CD4-positive, alpha-beta T cell treated with Interleukin-6 for 4 hours (primary cell): ENCODE data around the gene CDCP1.
"Not testable (repeated sequence)": the region's sequence is repeated elsewhere in the genome, so short reads cannot be mapped to it uniquely, and the experiment has no call there.

Experiments
- DNase-seq: peaks from one replicate; pipeline ENCODE4 v3.0.0-alpha.2; 2020; ENCODE audit warnings: mixed read lengths

CDCP1 gene

DNA sequence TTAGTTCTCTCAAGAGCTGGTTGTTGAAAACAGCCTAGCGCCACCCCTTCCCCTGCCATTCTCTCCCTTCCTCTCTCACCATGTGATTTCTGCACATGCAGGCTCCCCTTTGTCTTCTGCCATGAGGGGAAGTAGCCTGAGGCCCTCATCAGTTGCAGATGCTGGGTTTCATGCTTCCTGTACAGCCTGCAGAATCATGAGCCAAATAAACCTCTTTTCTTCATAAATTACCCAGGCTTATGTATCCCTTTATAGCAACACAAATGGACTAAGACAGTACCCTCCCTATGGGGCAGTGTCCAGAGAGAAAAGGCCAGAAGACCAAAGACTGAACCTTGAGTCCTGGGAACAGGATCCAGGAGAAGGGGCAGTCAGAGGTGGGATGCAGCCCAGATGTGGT, 65.4 kb downstream of the CDCP1 start:
- no peak for DNase-seq

GRCh38 chr3:45079715-45080114, 66.5 kb downstream of the CDCP1 start:
- no peak for DNase-seq

- peak; percentile 20 for DNase-seq
Observed at GRCh38 chr3:45078910-45079522, 67.2 kb downstream of the CDCP1 start.

DNA sequence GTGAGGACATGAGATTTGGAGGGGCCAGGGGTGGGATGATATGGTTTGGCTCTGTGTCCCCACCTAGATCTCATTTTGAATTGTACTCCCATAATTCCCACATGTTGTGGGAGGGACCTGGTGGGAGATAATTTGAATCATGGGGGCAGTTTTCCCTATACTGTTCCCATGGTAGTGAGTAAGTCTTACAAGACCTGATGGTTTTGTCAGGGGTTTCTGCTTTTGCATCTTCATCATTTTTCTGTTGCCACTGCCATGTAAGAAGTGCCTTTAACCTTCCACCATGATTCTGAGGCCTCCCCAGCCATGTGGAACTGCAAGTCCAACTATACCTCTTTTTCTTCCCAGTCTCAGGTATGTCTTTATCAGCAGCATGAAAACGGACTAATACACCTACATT, 67.9 kb downstream of the CDCP1 start:
- DNase-seq = not testable (repeated sequence)

DNA sequence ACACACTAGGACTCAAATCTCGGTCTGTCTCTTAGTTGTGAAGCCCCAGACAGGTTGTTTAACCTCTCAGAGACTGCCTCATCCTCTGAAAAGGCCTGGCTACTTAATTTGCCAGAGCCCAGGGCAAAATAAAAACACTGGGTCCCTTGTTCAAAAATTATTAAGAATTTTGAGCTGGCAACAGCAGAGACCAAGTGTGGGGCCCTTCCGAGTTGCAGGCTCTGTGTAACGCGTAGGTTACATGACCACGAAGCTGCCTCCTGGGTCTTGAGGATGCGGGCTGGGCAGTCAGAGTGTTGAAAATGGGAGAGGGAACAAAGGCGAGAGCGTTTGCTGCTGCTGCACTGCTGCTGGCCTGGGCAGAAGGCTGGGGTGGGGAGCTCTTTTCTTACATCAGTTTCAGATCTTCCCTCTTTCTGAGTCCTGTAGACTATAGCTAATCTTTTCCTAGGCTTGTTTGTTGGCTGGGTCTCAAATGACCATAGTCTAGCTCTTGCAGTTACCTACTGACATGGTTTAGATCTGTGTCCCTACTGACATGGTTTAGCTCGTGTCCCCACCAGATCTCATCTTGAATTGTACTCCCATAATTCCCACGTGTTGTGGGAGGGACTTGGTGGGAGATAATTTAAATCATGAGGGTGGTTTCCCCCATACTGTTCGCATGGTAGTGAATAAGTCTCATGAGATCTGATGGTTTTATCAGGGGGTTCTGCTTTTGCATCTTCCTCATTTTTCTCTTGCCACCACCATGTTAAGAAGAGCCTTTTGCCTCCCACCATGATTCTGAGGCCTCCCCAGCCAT, 70.2 kb downstream of the CDCP1 start:
- DNase-seq = no peak

- DNase-seq = no peak
Observed at GRCh38 chr3:45071075-45071474, 75.1 kb downstream of the CDCP1 start.

DNA sequence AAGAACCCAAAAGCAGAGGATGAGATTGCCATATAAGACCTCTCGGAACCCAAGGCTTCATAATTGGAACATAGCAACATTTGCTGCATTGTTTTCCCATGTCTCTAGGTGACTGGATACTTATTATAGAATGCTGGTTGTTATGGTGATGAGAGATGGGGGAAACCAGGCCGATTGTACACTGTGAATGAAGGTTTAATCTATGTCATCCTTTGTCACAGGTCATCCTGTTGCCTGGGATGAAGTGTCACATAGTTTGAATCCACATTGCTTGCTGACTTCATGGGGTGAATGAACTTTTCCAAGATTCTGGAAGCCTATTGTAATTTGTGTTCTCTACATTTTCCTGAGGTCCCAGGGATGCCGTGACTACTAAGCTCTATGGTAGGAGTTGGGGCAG, 78.2 kb downstream of the CDCP1 start:
- no peak for DNase-seq

DNA sequence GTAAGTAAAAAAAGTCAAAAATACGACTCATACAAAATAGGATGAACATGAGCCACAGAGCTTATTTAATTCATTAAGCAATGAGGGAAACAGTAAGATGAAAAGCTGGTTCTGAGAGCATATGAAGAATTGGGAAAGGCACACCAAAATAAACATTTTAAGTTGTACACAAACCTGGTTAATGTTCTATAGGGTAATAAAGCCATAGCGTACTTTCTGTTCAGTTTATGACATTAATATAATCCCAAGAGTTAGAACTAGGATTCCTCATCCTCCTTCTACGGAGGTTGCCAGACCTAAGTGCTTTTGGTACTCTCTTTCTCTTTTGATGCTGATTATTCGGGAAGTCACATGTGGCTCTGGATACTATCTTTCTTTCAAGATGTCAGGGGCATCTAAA, 78.7 kb downstream of the CDCP1 start:
- no peak for DNase-seq

GRCh38 chr3:45066109-45066801, 79.9 kb downstream of the CDCP1 start:
- no peak for DNase-seq

DNA sequence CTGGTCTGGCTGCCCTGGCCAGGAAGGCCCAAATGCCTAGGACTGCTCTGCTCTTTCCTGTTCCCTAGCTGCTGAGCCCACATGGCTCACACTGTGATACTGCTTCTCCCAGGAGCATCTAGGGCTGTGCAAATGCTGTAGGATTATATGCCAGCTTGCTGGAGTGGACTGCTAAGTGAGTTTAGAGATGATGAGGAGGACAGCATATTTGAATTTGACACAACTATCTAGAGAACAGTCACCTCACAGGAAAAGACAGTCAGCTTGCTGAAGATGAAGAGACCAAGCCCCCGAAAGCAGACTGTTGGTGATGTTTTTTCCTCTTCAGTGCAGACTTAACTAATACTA, 80.8 kb downstream of the CDCP1 start:
- DNase-seq = no peak

DNA sequence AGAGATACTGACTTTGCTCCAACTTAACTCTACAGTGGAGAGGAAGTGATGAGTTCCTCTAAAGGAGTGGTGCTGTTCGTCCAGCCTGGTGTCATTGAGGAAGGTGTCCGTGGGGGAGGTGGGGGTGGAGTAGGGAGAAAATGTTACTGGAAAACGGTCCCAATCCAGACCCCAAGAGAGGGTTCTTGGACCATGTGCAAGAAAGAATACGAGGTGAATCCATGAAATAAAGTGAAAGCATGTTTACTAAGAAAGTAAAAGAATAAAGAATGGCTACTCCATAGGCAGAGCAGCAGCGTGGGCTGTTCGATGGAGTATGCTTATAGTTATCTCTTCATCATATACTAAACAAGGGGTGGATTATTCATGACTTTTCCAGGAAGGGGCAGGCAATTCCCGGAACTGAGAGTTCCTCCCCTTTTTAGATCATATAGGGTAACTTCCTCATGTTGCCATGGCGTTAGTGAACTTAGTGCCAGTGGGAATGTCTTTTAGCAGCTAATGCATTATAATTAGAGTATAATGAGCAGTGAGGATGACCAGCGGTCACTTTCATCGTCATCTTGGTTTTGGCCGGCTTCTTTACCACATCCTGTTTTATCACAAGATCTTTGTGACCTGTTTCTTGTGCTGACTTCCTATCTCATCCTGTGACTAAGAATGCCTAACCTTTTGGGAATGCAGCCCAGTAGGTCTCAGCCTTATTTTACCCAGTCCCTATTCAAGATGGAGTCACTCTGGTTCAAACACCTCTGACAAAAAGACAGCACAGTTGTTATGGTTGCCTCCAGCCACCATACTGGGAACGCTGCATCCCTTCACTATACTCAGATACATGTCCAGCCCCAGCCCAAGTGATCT, 81.4 kb downstream of the CDCP1 start:
- no peak for DNase-seq

GRCh38 chr3:45062697-45063070, 83.5 kb downstream of the CDCP1 start:
- DNase-seq = no peak

- DNase-seq = no peak
Observed at GRCh38 chr3:45060165-45060892, 85.8 kb downstream of the CDCP1 start.

DNA sequence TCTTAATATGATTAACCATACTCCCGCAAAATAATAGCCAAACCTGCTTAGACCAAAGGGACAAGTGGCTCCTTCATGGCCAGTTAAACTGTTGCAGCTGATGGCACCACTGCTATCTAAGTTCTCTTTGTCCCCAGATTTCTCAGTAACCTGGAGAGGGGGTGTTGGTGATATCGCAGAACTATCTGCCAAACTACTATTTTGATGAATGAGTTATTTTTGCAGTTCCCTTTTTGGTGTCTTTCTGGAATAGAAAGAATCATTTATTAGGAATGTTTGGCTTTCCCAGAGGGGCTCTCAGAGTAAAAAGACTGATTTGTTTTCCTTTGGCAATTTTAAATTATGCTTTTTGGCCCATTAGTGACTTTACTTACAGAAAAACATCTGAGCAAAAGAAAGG, 87.0 kb downstream of the CDCP1 start:
- no peak for DNase-seq

DNA sequence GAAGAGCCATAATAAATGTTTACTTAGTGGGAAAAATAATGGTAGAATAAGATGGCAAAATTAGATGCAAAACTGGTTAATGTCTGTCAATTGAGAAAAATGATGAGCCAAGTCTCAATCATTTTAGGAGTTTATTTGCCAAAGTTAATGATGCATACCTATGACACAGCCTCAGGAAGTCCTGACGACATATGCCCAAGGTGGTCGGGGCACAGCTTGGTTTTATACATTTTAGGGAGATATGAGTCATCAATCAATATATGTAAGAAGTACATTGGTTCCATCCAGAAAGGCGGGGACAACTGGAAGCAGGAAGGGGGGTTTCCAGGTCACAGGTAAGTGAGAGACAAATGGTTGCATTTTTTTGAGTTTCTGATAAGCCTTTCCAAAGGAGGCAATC, 88.6 kb downstream of the CDCP1 start:
- DNase-seq = no peak

- DNase-seq = no peak
Observed at GRCh38 chr3:45056608-45057301, 89.4 kb downstream of the CDCP1 start.

DNA sequence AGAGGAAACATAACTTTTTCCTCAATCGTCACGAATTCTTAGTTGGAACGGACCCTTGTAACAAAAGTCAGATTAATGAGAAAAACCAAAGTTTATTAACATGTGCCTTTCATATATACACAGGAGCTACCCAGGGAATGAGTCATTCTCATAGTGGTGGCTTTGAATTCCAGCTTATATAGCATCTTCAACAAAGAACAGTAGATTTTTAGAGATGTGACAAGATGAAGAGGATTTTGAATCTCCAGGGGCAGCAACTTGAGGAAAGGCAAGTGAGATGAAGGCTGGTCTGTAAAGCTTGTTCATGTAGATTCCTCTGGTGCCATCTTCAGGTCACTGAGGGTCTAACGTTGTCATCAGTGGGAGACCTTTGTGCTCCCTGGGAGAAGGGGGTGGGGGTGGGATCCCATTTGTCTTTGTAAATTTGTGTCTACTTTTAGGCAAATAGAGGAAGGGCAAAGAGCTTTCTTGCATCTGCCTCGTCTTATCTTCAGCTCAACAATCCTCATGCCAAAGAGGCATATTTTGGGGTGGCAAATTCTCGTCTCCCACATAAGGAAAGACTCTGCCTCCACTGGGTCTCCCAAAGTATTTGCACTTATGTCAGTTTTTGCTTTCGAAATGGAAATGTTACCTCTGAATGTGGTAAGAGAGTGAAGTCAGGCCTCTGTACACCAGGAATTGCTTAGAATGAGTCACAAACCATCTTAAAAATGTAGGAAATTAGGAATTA, 90.6 kb downstream of the CDCP1 start:
- DNase-seq = no peak

DNA sequence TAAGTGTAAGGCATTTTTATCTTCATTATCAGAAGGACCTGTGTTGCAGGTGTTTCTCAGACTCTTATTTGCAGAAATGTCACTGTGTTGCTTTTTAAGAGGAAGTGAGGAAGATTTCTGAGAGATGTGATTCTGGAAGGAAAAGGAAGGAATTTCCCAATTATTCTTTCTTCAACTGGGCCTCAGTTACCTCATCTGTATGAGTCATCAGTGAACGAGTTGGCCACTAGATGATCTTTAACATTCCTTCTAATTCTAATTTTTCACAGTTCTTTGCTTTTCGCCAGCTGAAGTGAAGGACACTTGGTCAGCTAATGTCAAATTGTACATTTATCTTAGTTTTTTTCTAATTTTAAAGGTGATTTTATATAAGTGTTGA, 91.2 kb downstream of the CDCP1 start:
- DNase-seq = no peak

DNA sequence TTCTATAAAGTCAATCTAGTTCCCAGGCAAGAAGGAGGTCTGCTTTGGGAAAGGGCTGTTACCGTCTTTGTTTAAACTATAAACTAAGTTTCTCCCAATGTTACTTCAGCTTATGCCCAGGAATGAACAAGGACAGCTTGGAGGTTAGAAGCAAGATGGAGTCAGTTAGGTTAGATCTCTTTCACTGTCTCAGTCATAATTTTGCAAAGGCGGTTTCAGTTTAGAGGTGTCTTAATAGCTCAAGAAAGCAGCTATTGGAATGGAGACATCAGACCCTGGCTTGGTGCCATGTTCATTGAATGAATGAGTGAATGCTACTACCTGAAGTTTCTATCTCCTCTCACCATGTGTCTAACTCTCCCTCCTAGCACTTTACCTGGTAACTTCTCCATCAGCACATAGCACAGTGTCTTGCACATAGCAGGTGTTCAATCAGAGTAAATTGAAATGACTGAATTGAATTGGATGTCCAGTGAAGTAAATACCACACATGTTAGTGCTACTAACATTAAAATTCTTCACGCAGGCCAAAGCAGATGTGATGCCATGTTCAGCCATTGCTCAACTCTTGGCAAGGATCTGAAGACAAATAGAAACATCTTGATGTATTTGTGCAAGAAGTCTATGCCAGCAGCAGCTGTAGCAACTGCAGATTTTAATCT, 91.9 kb downstream of the CDCP1 start:
- no peak for DNase-seq

- not testable (repeated sequence) for DNase-seq
Observed at GRCh38 chr3:45053805-45054195, 92.4 kb downstream of the CDCP1 start.

- no peak for DNase-seq
Observed at GRCh38 chr3:45051685-45052084, 94.5 kb downstream of the CDCP1 start.
